Esophagus squamous epithelium (tissue), 5 donors: ENCODE data around the gene GRK5. TPM values are rescaled to one million over a fixed set of nuclear protein-coding genes. Genes with fewer than 3 reads are reported as not detected.
A peak's percentile ranks its signal among the peaks of the same experiment; 100 is the strongest.

Experiments used
- DNase-seq: peaks from one replicate; lab custom pipeline; 2025; lab: John Stamatoyannopoulos, UW
- H3K27ac ChIP-seq, 4 donors: fragments of 200-600 bp; sonication (generic); one replicate each; pipeline ENCODE4 v1.5.1; 2016 to 2019; ENCODE audit warnings: mild to moderate bottlenecking in 1 of 4
- H3K27me3 ChIP-seq, 4 donors: fragments of 200-600 bp; sonication (generic); 1 replicate in 3 of 4; 2 replicates in 1 of 4; pipeline versions ENCODE4 v1.5.1 to v1.6.0; 2017 to 2021; ENCODE audit warnings: antibody characterized with exemption in 1 of 4
- H3K36me3 ChIP-seq, 3 donors: fragments of 200-600 bp; sonication (generic); one replicate each; pipeline ENCODE4 v1.5.1; 2016 to 2019
- H3K4me1 ChIP-seq, 3 donors: fragments of 200-600 bp; sonication (generic); one replicate each; pipeline ENCODE4 v1.5.1; 2017 to 2019
- H3K4me3 ChIP-seq, 4 donors: fragments of 200-600 bp; sonication (generic); 1 replicate in 3 of 4; 2 replicates in 1 of 4; pipeline ENCODE4 v1.5.1; 2016 to 2019; ENCODE audit warnings: mild to moderate bottlenecking in 2 of 4, moderate library complexity in 1 of 4
- H3K9me3 ChIP-seq, 3 donors: fragments of 200-600 bp; sonication (generic); one replicate each; pipeline ENCODE4 v1.5.1; 2016 to 2019
- CTCF ChIP-seq, 6 experiments: fragments of 450-650 bp in 4 of 6; fragments of 200-600 bp in 2 of 6; sonication (generic) in 2 of 6; IDR thresholded peaks; one replicate each; pipeline ENCODE4 v1.5.1; 2016 to 2019; ENCODE audit warnings: antibody characterized with exemption in 6 of 6, mild to moderate bottlenecking in 4 of 6, moderate library complexity in 4 of 6
- POLR2A ChIP-seq, 4 donors: fragments of 450-650 bp; IDR thresholded peaks; one replicate each; pipeline ENCODE4 v1.6.1; 2017; ENCODE audit warnings: antibody characterized with exemption in 4 of 4, mild to moderate bottlenecking in 4 of 4, moderate library complexity in 3 of 4
- WGBS, 2 donors: methylation state at CpG; one replicate each; pipeline ENCODE4 v1.1.5; 2018; 5-methylcytosine and 5-hydroxymethylcytosine counted together
- intact Hi-C: fragments of 100-400 bp; cut with DNase I; formaldehyde crosslinking; loops from one replicate; pipeline ENCODE4 v1.15.0; 2022
- total RNA-seq, 4 donors: library from RNA; depleted of rRNA; stranded (reverse); fragments of >200 nt; gene quantifications; one replicate each; pipeline ENCODE4 v1.1.0, GENCODE V29; 2016
- donor health status: DM: yes; HTN: yes; CAD: no.

Gene GRK5
- total RNA-seq, 4 donors from 2014 or later, result 2.4 to 18.9 (median 6.3) TPM

- Histone ChIP-seq H3K4me1 (peaks cover 14 to 76% (median 22%) of the 10 kb centered on the region in 3 donors), H3K9me3 (no peaks in the 10 kb centered on the region), H3K27me3 (no peaks in the 10 kb centered on the region), H3K36me3 (no peaks in the 10 kb centered on the region), H3K27ac (peak overlapping the region; percentile 88 to 99 (median 98)), H3K4me3 (peak overlapping the region; percentile 64 to 95 (median 92))
- TF ChIP-seq CTCF (IDR thresholded peaks at IDR 0.05), result peak; percentile 62 to 77 (median 74)
- peak in 1 of 4 donors; percentile 17 for TF ChIP-seq POLR2A (IDR thresholded peaks at IDR 0.05)
- no peak for DNase-seq
- intact Hi-C loops, result loop anchor here (5.0 kb wide), 1 partner anchor 208 kb away; no protein-coding TSS in a partner anchor
- 13% methylated on average over 14 to 15 of the region's 15 CpGs for WGBS, 2 donors
Observed at GRCh38 chr10:119209035-119209735, 1.8 kb downstream of the GRK5 start.

GRCh38 chr10:119209736-119210355 is 2.5 kb downstream of the GRK5 start:
- TF ChIP-seq CTCF (IDR thresholded peaks at IDR 0.05) (no peak), POLR2A (IDR thresholded peaks at IDR 0.05) (no peak)

GRCh38 chr10:119210633-119211032 is 3.3 kb downstream of the GRK5 start:
- 67 to 71% methylated on average over 2 of the region's 2 CpGs for whole genome bisulfite sequencing, 2 donors
- H3K4me3 ChIP-seq, result peak overlapping the region in 1 of 4 donors; percentile 3
- intact Hi-C loops, result loop anchor here (10.0 kb wide), 1 partner anchor 94 kb away; no protein-coding TSS in a partner anchor
- TF ChIP-seq CTCF (IDR thresholded peaks at IDR 0.05) (no peak), POLR2A (IDR thresholded peaks at IDR 0.05) (no peak)
- H3K9me3 ChIP-seq, result no peaks in the 10 kb centered on the region
- no peak for DNase-seq
- no peaks in the 10 kb centered on the region for H3K27me3 ChIP-seq
- no peaks in the 10 kb centered on the region for H3K36me3 ChIP-seq
- peaks cover 14 to 85% (median 22%) of the 10 kb centered on the region in 3 donors for H3K4me1 ChIP-seq
- peak overlapping the region in 2 of 4 donors; percentile 88 to 99 for H3K27ac ChIP-seq

More at GRCh38 chr10:119209736-119210355, 2.5 kb downstream of the GRK5 start:
- no peaks in the 10 kb centered on the region for H3K27me3 ChIP-seq
- no peaks in the 10 kb centered on the region for H3K9me3 ChIP-seq
- intact Hi-C loops, result loop anchor here (5.0 to 10.0 kb wide), 2 partner anchors 95 to 207 kb away; no protein-coding TSS in a partner anchor
- WGBS, 2 donors, result 36 to 46% methylated on average over 8 to 9 of the region's 9 CpGs
- H3K36me3 ChIP-seq, result no peaks in the 10 kb centered on the region
- DNase-seq, result no peak
- H3K4me3 ChIP-seq, result peak overlapping the region in 3 of 4 donors; percentile 64 to 95 (median 93)
- peak overlapping the region; percentile 41 to 99 (median 94) for H3K27ac ChIP-seq
- peaks cover 14 to 80% (median 22%) of the 10 kb centered on the region in 3 donors for H3K4me1 ChIP-seq

- no peaks in the 10 kb centered on the region for H3K27me3 ChIP-seq
- intact Hi-C loops, result loop anchor here (10.0 kb wide), 1 partner anchor 94 kb away; no protein-coding TSS in a partner anchor
- H3K9me3 ChIP-seq, result no peaks in the 10 kb centered on the region
- peak overlapping the region; percentile 43 to 99 (median 89) for H3K27ac ChIP-seq
- peak overlapping the region in 1 of 4 donors; percentile 3 for H3K4me3 ChIP-seq
- WGBS, 2 donors, result 64 to 67% methylated on average over 3 of the region's 3 CpGs
- DNase-seq, result no peak
- no peaks in the 10 kb centered on the region for H3K36me3 ChIP-seq
- peaks cover 9 to 85% (median 19%) of the 10 kb centered on the region in 3 donors for H3K4me1 ChIP-seq
- no peak for TF ChIP-seq CTCF (IDR thresholded peaks at IDR 0.05)
- no peak for TF ChIP-seq POLR2A (IDR thresholded peaks at IDR 0.05)
Observed at GRCh38 chr10:119211176-119211575, 3.8 kb downstream of the GRK5 start.
